Epithelial cell of esophagus (primary cell): ENCODE results near the gene DENND5A.

Experiments used
- DNase-seq: peaks from one replicate; pipeline ENCODE4 v3.0.0; 2010; ENCODE audit warnings: low read depth
- H3K4me3 ChIP-seq: 2 replicates; pipeline ENCODE4 v1.5.1; 2011; ENCODE audit warnings: mild to moderate bottlenecking, low read length, control low read depth
- TF ChIP-seq, protein P1 (sequence below): IDR thresholded peaks from 2 replicates; pipeline ENCODE4 v1.5.1; 2011; ENCODE audit warnings: low read depth, mild to moderate bottlenecking, low read length, control low read depth, inconsistent platforms; ENCODE audit not compliant: insufficient read depth; ENCODE audit errors: missing control alignments

DENND5A gene

DNA sequence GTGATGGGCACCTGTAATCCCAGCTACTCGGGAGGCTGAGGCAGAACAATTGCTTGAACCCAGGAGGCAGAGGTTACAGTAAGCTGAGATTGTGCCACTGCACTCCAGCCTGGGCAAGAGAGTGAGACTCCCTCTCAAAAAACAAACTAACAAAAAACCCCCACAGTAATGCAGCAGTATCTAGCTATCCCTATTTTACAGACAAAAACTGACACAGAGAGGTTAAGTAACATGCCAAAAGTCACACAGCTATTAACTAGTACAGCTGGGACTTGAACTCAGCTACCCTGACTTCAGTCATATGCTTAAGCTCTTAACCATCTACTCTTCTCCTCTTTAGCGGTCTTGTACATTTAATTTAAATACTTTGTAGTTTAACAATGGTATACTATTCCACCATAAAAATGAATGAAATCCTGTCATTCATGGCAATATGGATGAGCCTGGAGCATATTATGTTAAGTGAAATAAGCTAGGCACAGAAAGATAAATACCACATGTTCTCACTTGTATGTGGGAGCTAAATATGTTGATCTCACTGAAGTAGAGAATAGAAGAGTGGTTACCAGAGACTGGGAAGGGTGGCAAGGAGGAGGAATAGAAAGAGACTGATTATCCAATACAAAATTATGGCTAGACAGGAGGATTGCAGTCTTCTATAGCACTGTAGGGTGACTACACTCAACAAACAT, 82.8 kb downstream of the DENND5A start:
- TF ChIP-seq, protein P1, sequence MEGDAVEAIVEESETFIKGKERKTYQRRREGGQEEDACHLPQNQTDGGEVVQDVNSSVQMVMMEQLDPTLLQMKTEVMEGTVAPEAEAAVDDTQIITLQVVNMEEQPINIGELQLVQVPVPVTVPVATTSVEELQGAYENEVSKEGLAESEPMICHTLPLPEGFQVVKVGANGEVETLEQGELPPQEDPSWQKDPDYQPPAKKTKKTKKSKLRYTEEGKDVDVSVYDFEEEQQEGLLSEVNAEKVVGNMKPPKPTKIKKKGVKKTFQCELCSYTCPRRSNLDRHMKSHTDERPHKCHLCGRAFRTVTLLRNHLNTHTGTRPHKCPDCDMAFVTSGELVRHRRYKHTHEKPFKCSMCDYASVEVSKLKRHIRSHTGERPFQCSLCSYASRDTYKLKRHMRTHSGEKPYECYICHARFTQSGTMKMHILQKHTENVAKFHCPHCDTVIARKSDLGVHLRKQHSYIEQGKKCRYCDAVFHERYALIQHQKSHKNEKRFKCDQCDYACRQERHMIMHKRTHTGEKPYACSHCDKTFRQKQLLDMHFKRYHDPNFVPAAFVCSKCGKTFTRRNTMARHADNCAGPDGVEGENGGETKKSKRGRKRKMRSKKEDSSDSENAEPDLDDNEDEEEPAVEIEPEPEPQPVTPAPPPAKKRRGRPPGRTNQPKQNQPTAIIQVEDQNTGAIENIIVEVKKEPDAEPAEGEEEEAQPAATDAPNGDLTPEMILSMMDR = no peak

DNA sequence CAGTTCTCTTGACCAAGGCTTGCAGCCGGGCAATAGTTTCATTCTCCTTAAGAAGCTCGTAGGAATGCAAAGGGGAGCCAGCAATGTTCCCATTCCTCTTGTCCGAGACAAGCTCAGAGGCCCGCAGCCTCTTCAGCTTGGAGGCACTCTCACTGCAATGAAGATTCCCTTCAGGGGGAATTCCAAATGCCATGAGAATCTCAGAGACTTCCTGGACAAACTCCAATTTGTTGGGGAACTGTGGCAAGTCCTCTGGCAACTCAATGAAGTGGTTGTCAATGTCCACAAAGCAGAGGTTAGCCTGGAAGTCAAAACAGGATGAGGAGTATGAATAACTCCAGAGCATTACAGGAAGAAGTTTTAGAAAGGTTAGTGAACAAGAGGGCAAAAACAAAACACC, 84.4 kb downstream of the DENND5A start:
- no peak for DNase-seq

More for the DNA sequence above, 82.8 kb downstream of the DENND5A start:
- H3K4me3 ChIP-seq = no peak overlapping the region
- DNase-seq = no peak

DNA sequence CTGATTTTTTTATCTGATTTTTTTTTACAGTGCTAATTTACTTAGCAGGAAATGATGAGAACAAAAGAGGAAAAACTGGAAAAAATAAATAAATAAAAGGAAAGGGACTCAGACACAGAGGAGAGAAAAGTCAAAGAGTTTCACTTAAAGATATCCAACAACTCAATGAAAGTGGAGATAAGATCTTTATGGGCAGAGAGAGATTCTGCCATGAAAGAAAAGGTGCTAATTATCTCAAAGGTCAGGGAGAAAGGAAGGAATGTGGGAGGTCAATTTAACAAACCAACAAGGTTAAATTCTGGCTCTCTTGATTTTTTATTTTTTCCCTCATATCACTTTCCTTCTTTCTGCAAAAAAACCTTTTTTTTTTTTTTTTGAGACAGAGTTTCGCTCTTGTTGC, 86.0 kb downstream of the DENND5A start:
- no peak overlapping the region for H3K4me3 ChIP-seq
- TF ChIP-seq, protein P1 = no peak
- no peak for DNase-seq

More for the DNA sequence above, 84.4 kb downstream of the DENND5A start:
- H3K4me3 ChIP-seq = no peak overlapping the region
- TF ChIP-seq, protein P1 = no peak

DNA sequence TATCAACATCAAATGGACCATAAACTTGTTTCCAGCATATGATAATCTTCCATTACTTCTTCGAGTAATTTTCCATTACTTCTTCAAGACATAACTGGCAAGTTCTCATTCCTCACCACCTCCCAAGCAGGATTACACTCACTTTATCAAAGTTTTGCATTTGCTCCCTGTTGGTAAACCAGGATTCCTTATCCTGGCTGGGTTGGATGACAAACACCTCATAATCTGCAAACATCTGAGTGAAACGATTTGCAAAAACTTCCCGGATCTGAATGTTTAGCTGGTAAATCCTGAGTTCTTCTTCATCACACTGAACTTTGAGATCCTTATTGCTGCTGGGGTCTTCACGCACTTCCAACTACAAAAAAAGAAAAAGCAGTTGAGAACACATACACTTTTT, 86.4 kb downstream of the DENND5A start:
- DNase-seq = no peak
- H3K4me3 ChIP-seq = no peak overlapping the region
- TF ChIP-seq, protein P1 = no peak

DNA sequence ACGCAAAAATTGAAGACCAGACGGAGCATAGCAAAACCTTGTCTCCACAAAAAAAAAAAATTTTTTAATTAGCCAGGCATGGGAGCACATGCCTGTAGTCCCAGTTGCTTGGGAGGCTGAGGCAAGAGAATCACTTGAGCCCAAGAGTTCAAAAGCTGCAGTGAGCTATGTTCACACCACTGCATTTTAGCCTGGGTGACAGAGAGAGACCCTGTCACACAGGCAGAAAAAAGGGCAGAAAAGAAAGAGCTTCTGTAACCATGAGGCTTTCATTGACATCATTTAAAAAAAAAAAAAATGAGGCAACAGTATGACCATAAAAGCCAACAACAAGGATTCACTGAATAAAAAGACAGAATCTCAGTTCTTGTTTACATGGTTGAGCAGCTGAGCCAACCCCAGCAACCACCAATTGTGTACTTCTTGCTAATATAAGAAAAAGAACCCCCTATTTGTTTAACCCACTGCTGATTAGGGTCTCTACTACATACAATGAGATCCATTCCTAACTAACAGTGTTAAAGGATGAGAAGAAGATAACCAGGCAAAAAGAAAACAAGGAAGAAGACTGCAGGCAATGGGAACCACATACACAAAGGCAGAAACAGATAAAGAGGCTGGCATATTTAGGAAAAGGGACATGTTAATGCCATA, 87.6 kb downstream of the DENND5A start:
- H3K4me3 ChIP-seq = no peak overlapping the region
- DNase-seq = no peak
- TF ChIP-seq, protein P1 = no peak

DNA sequence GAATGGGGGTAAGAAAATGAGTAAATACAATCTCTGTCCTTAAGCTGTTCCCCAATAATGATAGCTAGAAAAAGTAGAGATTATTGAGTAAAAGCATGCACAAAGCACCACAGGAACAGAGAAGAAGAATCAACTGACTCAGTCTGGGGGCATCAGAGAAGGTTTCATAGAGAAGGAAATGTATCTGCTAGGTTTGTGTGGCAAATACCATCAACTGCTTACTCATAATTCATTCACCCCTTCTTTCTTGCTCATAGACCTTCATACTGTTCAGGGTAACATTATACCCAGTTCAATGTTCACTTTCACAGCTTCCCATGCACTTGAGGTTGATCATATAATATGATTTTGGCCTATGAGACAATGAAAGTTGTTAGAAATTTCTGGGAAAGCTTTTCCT, 88.6 kb downstream of the DENND5A start:
- DNase-seq = no peak
- no peak overlapping the region for H3K4me3 ChIP-seq
- TF ChIP-seq, protein P1 = no peak
